ENCODE measurements around the gene EXOC5. TPM values are rescaled to one million over a fixed set of nuclear protein-coding genes. Genes with fewer than 3 reads are reported as not detected.
A peak's percentile ranks its signal among the peaks of the same experiment; 100 is the strongest.
"Not testable (repeated sequence)": the region's sequence is repeated elsewhere in the genome, so short reads cannot be mapped to it uniquely, and the experiment has no call there.

EXOC5 gene
- total RNA-seq, 4 donors from 2014 or later = 31.4 to 38.5 (median 38.0) TPM

DNA sequence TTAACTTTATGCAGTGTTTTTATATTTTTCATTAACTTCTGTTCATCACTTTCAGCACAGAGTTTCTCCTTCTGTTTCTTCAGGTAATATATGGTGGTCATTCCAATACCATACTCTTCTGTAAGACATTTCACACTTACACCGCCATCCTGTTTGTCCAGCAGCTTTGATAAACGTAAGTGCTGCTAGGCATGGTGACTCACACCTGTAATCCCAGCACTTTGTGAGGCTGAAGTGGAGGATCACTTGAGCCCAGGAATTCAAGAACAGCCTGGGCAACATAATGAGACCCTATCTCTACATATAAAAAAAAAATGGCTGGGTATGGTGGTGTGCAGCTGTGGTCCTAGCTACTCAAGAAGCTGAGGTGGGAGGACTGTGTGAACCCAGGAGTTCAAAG, 55.8 kb downstream of the EXOC5 start:
- Histone ChIP-seq H3K4me3 (no peak overlapping the region), H3K27me3 (no peaks in the 10 kb centered on the region), H3K9me3 (no peaks in the 10 kb centered on the region), H3K36me3 (peaks cover 0 to 93% (median 6%) of the 10 kb centered on the region in 3 donors), H3K27ac (no peak overlapping the region), H3K4me1 (no peaks in the 10 kb centered on the region)
- TF ChIP-seq, protein P1, sequence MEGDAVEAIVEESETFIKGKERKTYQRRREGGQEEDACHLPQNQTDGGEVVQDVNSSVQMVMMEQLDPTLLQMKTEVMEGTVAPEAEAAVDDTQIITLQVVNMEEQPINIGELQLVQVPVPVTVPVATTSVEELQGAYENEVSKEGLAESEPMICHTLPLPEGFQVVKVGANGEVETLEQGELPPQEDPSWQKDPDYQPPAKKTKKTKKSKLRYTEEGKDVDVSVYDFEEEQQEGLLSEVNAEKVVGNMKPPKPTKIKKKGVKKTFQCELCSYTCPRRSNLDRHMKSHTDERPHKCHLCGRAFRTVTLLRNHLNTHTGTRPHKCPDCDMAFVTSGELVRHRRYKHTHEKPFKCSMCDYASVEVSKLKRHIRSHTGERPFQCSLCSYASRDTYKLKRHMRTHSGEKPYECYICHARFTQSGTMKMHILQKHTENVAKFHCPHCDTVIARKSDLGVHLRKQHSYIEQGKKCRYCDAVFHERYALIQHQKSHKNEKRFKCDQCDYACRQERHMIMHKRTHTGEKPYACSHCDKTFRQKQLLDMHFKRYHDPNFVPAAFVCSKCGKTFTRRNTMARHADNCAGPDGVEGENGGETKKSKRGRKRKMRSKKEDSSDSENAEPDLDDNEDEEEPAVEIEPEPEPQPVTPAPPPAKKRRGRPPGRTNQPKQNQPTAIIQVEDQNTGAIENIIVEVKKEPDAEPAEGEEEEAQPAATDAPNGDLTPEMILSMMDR (IDR thresholded peaks at IDR 0.05) = no peak
- TF ChIP-seq POLR2A (IDR thresholded peaks at IDR 0.05) = no peak
- no peak for DNase-seq
- 78 to 83% methylated on average over 2 of the region's 2 CpGs for WGBS, 2 donors
- intact Hi-C loops (cut with DNase I) = no loop called here

DNA sequence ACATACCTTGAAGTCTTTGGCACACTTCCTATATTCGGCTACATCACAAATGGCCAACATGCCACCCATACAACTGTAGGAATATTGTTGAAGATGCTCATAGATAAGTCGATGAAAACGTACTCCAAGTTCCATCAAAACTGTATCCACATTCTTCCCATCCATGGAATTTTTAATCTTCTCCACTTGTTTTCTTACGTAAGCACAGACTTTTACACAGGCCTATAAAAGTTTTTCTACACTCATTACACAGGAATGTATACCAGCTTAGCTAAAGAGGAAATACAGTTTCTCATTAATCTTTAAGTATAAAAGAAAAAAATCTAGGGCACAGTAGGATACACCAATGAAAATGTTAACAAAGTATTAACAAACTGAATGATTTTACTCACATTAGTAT, 59.1 kb downstream of the EXOC5 start:
- no peak overlapping the region for H3K27ac ChIP-seq
- H3K9me3 ChIP-seq = no peaks in the 10 kb centered on the region
- H3K4me1 ChIP-seq = no peaks in the 10 kb centered on the region
- peaks cover 0 to 79% (median 1%) of the 10 kb centered on the region in 3 donors for H3K36me3 ChIP-seq
- no peak for DNase-seq
- TF ChIP-seq, protein P1 (IDR thresholded peaks at IDR 0.05) = no peak
- no peak for TF ChIP-seq POLR2A (IDR thresholded peaks at IDR 0.05)
- no peak overlapping the region for H3K4me3 ChIP-seq
- intact Hi-C loops (cut with DNase I) = no loop called here
- WGBS, 2 donors = 69 to 87% methylated on average over 4 of the region's 4 CpGs
- H3K27me3 ChIP-seq = no peaks in the 10 kb centered on the region

DNA sequence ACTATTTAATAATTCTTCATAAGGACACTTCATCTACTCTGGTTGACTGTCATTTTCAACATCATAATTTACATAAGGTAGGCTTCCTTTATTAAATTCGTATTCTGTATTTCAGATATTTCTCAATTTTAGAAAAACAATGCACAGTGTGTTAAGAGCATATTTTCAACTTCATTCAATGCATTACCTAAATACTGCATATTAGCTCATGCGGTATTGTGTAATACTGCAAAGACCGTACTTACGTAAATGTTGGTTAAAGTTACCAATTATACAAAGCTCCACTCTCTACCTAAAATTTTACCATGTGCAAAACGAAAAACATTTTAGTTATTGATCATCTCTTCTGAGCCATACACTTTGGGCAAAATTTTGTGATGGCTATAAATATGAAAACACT, 62.8 kb downstream of the EXOC5 start:
- Histone ChIP-seq H3K4me1 (no peaks in the 10 kb centered on the region), H3K27me3 (no peaks in the 10 kb centered on the region), H3K9me3 (no peaks in the 10 kb centered on the region), H3K27ac (no peak overlapping the region), H3K4me3 (no peak overlapping the region), H3K36me3 (peaks cover 0 to 43% (median 0%) of the 10 kb centered on the region in 3 donors)
- 83 to 84% methylated on average over 5 of the region's 5 CpGs for WGBS, 2 donors
- no peak for DNase-seq
- TF ChIP-seq, protein P1 (IDR thresholded peaks at IDR 0.05) = no peak
- no peak for TF ChIP-seq POLR2A (IDR thresholded peaks at IDR 0.05)
- intact Hi-C loops (cut with DNase I) = no loop called here

DNA sequence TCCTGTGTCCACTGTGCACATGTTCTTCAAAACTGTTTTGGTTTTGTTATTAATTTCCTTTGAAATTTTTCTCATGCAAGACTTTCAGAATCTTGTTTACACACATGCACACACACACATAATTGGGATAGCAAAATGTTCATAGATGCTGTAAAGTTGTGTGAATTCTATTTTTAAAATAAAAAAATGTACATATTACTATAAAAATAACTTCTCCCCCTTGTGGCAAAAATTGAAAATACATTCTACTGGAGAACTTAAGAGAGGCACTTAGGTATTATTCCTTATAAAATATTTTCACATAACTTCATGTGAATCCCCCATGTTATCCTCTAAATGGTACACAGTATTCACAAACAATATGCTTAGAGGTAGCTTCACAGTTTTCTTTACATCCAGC, 66.0 kb downstream of the EXOC5 start:
- H3K36me3 ChIP-seq = peaks cover 0 to 17% (median 0%) of the 10 kb centered on the region in 3 donors
- H3K27me3 ChIP-seq; H3K4me1 ChIP-seq; H3K27ac ChIP-seq; H3K4me3 ChIP-seq; DNase-seq; intact Hi-C loops (cut with DNase I); H3K9me3 ChIP-seq: not testable (repeated sequence)
- TF ChIP-seq, protein P1 (IDR thresholded peaks at IDR 0.05) = peak in 3 of 6 experiments; percentile 15 to 27 (median 24)

DNA sequence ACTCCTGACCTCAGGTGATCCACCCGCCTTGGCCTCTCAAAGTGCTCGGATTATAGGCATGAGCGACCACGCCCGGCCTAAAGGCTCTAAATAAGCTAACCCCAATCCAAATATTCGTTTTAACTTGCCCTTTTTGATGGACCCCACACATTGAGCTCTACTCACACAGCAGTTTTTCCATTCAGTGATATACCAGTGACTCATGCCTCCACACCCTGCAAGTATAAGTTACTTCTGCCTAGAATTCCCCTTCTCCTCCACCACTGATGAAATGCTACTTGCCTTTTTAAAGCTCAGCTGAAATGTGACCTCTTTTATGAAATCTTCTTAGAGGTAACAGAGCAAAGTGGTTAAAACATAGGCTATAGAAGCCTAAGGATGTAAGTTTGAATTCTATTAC, 68.8 kb downstream of the EXOC5 start:
- H3K36me3 ChIP-seq = no peaks in the 10 kb centered on the region
- no peak overlapping the region for H3K27ac ChIP-seq
- no peaks in the 10 kb centered on the region for H3K4me1 ChIP-seq
- intact Hi-C loops (cut with DNase I) = no loop called here
- DNase-seq = no peak
- no peaks in the 10 kb centered on the region for H3K9me3 ChIP-seq
- H3K27me3 ChIP-seq = no peaks in the 10 kb centered on the region
- WGBS, 2 donors = 47 to 50% methylated on average over 5 to 6 of the region's 6 CpGs
- no peak for TF ChIP-seq POLR2A (IDR thresholded peaks at IDR 0.05)
- TF ChIP-seq, protein P1 (IDR thresholded peaks at IDR 0.05) = no peak
- H3K4me3 ChIP-seq = no peak overlapping the region
